ENCODE data around the gene ZNF747.

Gene ZNF747

DNA sequence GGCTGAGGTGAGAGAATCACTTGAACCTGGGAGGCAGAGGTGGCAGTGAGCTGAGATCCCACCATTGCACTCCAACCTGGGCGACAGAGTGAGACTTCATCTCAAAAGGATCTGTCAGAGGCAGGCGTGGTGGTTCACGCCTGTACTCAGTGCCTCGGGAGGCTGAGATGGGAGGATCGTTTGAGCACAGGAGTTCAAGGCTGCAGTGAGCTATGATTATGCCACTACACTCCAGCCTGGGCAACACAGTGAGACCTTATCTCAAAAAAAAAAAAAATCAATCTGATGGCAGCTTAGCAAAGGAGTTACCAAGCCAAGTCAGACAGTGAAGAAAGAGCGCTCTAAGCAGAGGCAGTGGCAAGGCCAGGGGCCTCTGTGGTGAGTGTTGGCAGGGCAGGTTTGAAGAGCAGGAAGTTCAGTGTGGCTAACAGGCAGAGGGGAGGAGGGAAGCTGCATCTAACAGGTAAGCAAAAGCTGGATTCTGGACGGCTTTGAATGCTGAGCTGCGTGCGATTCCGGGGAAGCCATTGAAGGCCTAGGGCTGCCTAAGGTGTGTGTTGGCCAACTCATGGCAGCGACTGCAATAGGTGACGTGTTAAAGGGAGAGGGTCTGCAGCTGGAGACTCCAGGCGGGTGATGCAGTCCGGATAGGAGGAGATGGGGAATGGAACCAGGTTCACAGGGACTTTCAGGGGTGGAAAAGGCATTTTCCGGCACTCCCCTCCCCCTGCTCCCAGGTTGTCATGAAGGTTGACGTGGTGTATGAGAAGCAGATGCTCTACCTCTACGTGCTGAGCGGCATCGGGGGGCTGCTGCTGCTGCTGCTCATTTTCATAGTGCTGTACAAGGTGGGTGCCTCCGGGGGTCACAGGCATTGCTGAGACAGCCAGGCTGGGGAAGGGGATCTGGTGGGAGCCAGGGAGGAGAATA, 15.3 kb downstream of the ZNF747 start:
- Histone ChIP-seq H3K9me3 (ENCODE audit: control insufficient read depth, low read length) (no peaks in the 10 kb centered on the region), H3K79me2 (no peaks in the 10 kb centered on the region), H3K4me1 (peaks cover 5% of the 10 kb centered on the region), H2AFZ (no peak overlapping the region), H3K4me3 (ENCODE audit: low read depth, low read length) (no peak overlapping the region), H3K4me2 (ENCODE audit: low read length) (no peak overlapping the region), H3K9ac (no peak overlapping the region), H3K27me3 (ENCODE audit: control insufficient read depth, insufficient read depth, low read length) (no peaks in the 10 kb centered on the region), H3K27ac (no peak overlapping the region), H3K36me3 (ENCODE audit: control insufficient read depth, insufficient read depth, low read length) (no peaks in the 10 kb centered on the region)
- TF ChIP-seq, protein P1, sequence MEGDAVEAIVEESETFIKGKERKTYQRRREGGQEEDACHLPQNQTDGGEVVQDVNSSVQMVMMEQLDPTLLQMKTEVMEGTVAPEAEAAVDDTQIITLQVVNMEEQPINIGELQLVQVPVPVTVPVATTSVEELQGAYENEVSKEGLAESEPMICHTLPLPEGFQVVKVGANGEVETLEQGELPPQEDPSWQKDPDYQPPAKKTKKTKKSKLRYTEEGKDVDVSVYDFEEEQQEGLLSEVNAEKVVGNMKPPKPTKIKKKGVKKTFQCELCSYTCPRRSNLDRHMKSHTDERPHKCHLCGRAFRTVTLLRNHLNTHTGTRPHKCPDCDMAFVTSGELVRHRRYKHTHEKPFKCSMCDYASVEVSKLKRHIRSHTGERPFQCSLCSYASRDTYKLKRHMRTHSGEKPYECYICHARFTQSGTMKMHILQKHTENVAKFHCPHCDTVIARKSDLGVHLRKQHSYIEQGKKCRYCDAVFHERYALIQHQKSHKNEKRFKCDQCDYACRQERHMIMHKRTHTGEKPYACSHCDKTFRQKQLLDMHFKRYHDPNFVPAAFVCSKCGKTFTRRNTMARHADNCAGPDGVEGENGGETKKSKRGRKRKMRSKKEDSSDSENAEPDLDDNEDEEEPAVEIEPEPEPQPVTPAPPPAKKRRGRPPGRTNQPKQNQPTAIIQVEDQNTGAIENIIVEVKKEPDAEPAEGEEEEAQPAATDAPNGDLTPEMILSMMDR (IDR thresholded peaks at IDR 0.05) = no peak

DNA sequence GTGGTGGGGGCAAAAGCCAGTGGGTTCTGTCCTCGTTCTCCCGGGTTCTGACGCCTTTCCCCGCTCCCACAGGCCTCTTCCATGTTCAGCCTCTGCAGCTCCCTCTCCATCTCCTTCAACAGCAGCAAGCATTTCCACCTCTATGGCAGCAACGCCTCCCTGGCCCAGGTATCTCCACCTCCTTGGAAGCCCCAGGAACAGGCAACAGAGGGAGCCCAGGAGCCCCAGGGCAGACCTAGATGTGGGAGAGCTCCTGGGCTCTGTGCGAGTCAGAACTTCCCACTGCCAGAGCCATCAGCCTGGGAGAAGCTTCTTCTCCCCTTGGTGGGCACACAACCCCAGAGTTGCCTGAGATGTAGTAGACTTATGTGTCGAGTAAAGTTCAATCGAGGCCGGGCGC, 16.1 kb downstream of the ZNF747 start:
- H3K27ac ChIP-seq = no peak overlapping the region
- H3K27me3 ChIP-seq (ENCODE audit: control insufficient read depth, insufficient read depth, low read length) = no peaks in the 10 kb centered on the region
- no peak overlapping the region for H3K9ac ChIP-seq
- H2AFZ ChIP-seq = no peak overlapping the region
- H3K4me2 ChIP-seq (ENCODE audit: low read length) = no peak overlapping the region
- TF ChIP-seq, protein P1 (IDR thresholded peaks at IDR 0.05) = no peak
- H3K4me1 ChIP-seq = peaks cover 5% of the 10 kb centered on the region
- no peak overlapping the region for H3K4me3 ChIP-seq (ENCODE audit: low read depth, low read length)
- no peaks in the 10 kb centered on the region for H3K9me3 ChIP-seq (ENCODE audit: control insufficient read depth, low read length)
- H3K79me2 ChIP-seq = no peaks in the 10 kb centered on the region
- no peaks in the 10 kb centered on the region for H3K36me3 ChIP-seq (ENCODE audit: control insufficient read depth, insufficient read depth, low read length)

- no peaks in the 10 kb centered on the region for H3K4me1 ChIP-seq
- H3K79me2 ChIP-seq = no peaks in the 10 kb centered on the region
- H3K4me3 ChIP-seq (ENCODE audit: low read depth, low read length) = no peak overlapping the region
- H3K9me3 ChIP-seq (ENCODE audit: control insufficient read depth, low read length) = no peaks in the 10 kb centered on the region
- TF ChIP-seq, protein P1 (IDR thresholded peaks at IDR 0.05) = no peak
- no peak overlapping the region for H3K27ac ChIP-seq
- H2AFZ ChIP-seq = no peak overlapping the region
- no peak overlapping the region for H3K9ac ChIP-seq
- no peaks in the 10 kb centered on the region for H3K27me3 ChIP-seq (ENCODE audit: control insufficient read depth, insufficient read depth, low read length)
- H3K36me3 ChIP-seq (ENCODE audit: control insufficient read depth, insufficient read depth, low read length) = no peaks in the 10 kb centered on the region
- H3K4me2 ChIP-seq (ENCODE audit: low read length) = no peak overlapping the region
Observed at GRCh38 chr16:30515275-30515674, 19.4 kb downstream of the ZNF747 start.

GRCh38 chr16:30511509-30511908, 23.1 kb downstream of the ZNF747 start:
- Histone ChIP-seq H3K4me2 (ENCODE audit: low read length) (no peak overlapping the region), H3K27ac (no peak overlapping the region), H3K4me3 (ENCODE audit: low read depth, low read length) (no peak overlapping the region), H3K9ac (no peak overlapping the region), H3K79me2 (no peaks in the 10 kb centered on the region), H3K4me1 (no peaks in the 10 kb centered on the region), H3K36me3 (ENCODE audit: control insufficient read depth, insufficient read depth, low read length) (no peaks in the 10 kb centered on the region), H3K9me3 (ENCODE audit: control insufficient read depth, low read length) (no peaks in the 10 kb centered on the region), H2AFZ (no peak overlapping the region), H3K27me3 (ENCODE audit: control insufficient read depth, insufficient read depth, low read length) (no peaks in the 10 kb centered on the region)
- TF ChIP-seq, protein P1 (IDR thresholded peaks at IDR 0.05) = no peak
